Measurements from ENCODE around the gene RC3H1. TPM values are rescaled to one million over a fixed set of nuclear protein-coding genes. Genes with fewer than 3 reads are reported as not detected.

The RC3H1 gene
- total and polyA plus RNA-seq, 9 of the 15 experiments (the other 6 are each of a cell fraction or from before 2014, with no cell fraction given), result 2.4 to 31.7 (median 12.4) TPM

GRCh38 chr1:173913111-173913510 is 109.0 kb downstream of the RC3H1 start:
- no peaks in the 10 kb centered on the region for H3K9me3 ChIP-seq (replicated peaks; ENCODE audit: control insufficient read depth, insufficient read depth, low read depth, low read length)
- H3K36me3 ChIP-seq (ENCODE audit: control insufficient read depth, insufficient read depth, low read length), result no peaks in the 10 kb centered on the region
- intact Hi-C loops (cut with micrococcal nuclease) (loop anchor here (5.0 kb wide), 2 partner anchors 159 to 481 kb away; no protein-coding TSS in a partner anchor), in situ Hi-C loops (cut with MboI) (no loop called here)
- BruUV-seq (replicated peaks), result no TSS peak
- 21% methylated on average over 3 of the region's 3 CpGs for WGBS (ENCODE audit: insufficient coverage, low coverage, missing lambda C conversion rate)
- no peak overlapping the region for H3K27ac ChIP-seq (ENCODE audit: extremely low read depth, low read depth, low read length)
- peaks cover 4 to 20% of the 10 kb centered on the region in 2 experiments; a peak in 4 of 5 replicates for H3K4me1 ChIP-seq (replicated peaks in 1 of 2; ENCODE audit: control insufficient read depth in 2 of 2, insufficient read depth in 2 of 2, low read length in 2 of 2)
- DNase-seq (ENCODE audit: extremely low read depth in 1 of 4, low spot score in 3 of 4) (peak in 1 of 4 experiments; percentile 44), FAIRE-seq (no peak), ATAC-seq (peak; percentile 7; the same call in 1 of the 3 replicates)
- POLR2A ChIA-PET, result interaction anchor here (0.8 kb wide), 1 partner anchor 21 kb away, joined by 3 read pairs; no protein-coding TSS in a partner anchor
- no peak overlapping the region; a peak in 1 of 4 replicates for H3K9ac ChIP-seq (ENCODE audit: insufficient read depth in 1 of 2, low read depth in 2 of 2, low read length in 2 of 2)
- H2AFZ ChIP-seq (ENCODE audit: low read depth, low read length), result peak overlapping the region; percentile 37; the same call in 1 of the 2 replicates
- H3K79me2 ChIP-seq (ENCODE audit: control insufficient read depth, insufficient read depth, low read length), result no peaks in the 10 kb centered on the region
- no peaks in the 10 kb centered on the region for H3K9me1 ChIP-seq (ENCODE audit: control insufficient read depth, insufficient read depth, low read length)
- H3K27me3 ChIP-seq (ENCODE audit: control insufficient read depth in 2 of 2, insufficient read depth in 2 of 2, low read length in 2 of 2), result no peaks in the 10 kb centered on the region
- peak overlapping the region; percentile 10; the same call in 1 of the 2 replicates for H3K4me2 ChIP-seq (ENCODE audit: insufficient read depth, low read length)
- no peak overlapping the region for H3K4me3 ChIP-seq
- no peaks in the 10 kb centered on the region for H4K20me1 ChIP-seq (replicated peaks; ENCODE audit: control insufficient read depth, insufficient read depth, low read length)
- CTCF ChIA-PET (ENCODE audit: low intra/inter-chr PET ratio), result interaction anchor here (0.6 kb wide), 1 partner anchor 493 kb away, joined by 3 read pairs; no protein-coding TSS in a partner anchor
- no peak for TF ChIP-seq CREB1 (IDR thresholded peaks at IDR 0.05)
- TF ChIP-seq CREB1 (CRISPR knock-in tag; IDR thresholded peaks at IDR 0.05), result 0 out of 2 replicates have a peak, but pooled peaks have one; percentile 32
- 0 out of 2 replicates have a peak, but pooled peaks have one; percentile 18 for TF ChIP-seq ZBTB9 (CRISPR knock-in tag; IDR thresholded peaks at IDR 0.05)
- TF ChIP-seq CREM (IDR thresholded peaks at IDR 0.05; ENCODE audit: low read depth), result peak; percentile 54
- peak; percentile 33; the same call in 1 of the 2 replicates for TF ChIP-seq JUND (IDR thresholded peaks at IDR 0.05; ENCODE audit: borderline replicate concordance, low read depth, low read length)
- TF ChIP-seq JUND (tag; IDR thresholded peaks at IDR 0.05; ENCODE audit: borderline replicate concordance, low read depth, low read length), result no peak; the same call in 2 of the 3 replicates
- TF ChIP-seq KDM1A (IDR thresholded peaks at IDR 0.05), result no peak
- TF ChIP-seq DPF2 (IDR thresholded peaks at IDR 0.05), result 0 out of 2 replicates have a peak, but pooled peaks have one; percentile 13
- no peak for TF ChIP-seq ZNF592 (IDR thresholded peaks at IDR 0.05)
- no peak for TF ChIP-seq BMI1 (IDR thresholded peaks at IDR 0.05; ENCODE audit: low read length)
- peak; percentile 40 for TF ChIP-seq NFE2 (IDR thresholded peaks at IDR 0.05; ENCODE audit: low read depth)
- no peak for TF ChIP-seq XRCC4 (IDR thresholded peaks at IDR 0.05; ENCODE audit: extremely low read depth, insufficient read depth, insufficient read length)
- peak in 1 of 2 experiments; percentile 39; a peak in 1 of 4 replicates for TF ChIP-seq RCOR1 (IDR thresholded peaks at IDR 0.05; ENCODE audit: borderline replicate concordance in 1 of 2, low read depth in 2 of 2, low read length in 2 of 2)
- TF ChIP-seq VEZF1 (CRISPR knock-in tag; IDR thresholded peaks at IDR 0.05), result peak; percentile 80
- no peak for TF ChIP-seq ATF2 (CRISPR knock-in tag; IDR thresholded peaks at IDR 0.05)

Measured in K562 (cell line).